Measurements from ENCODE around the gene DDX10. TPM values are rescaled to one million over a fixed set of nuclear protein-coding genes. Genes with fewer than 3 reads are reported as not detected.

The DDX10 gene
- total and polyA plus RNA-seq, 10 donors = 17.5 to 39.3 (median 23.0) TPM

- no peak for TF ChIP-seq CTCF (IDR thresholded peaks at IDR 0.05 in 8 of 11, conservative IDR thresholded peaks at IDR 0.05 in 3 of 11)
- TF ChIP-seq POLR2A (IDR thresholded peaks at IDR 0.05) = no peak
- intact Hi-C loops (cut with DNase I; ENCODE audit: low total_unique reads) = no loop called here
- no peaks in the 10 kb centered on the region for H3K4me1 ChIP-seq
- no peak overlapping the region for H3K4me3 ChIP-seq
- H3K9me3 ChIP-seq = no peaks in the 10 kb centered on the region
- no peak overlapping the region for H3K27ac ChIP-seq
- H3K36me3 ChIP-seq = no peaks in the 10 kb centered on the region
- WGBS, 5 donors = 57 to 88% (median 73%) methylated on average over 4 of the region's 4 CpGs
- H3K27me3 ChIP-seq (replicated peaks in 1 of 7) = no peaks in the 10 kb centered on the region
- DNase-seq = no peak
Measured at GRCh38 chr11:108959105-108959761, 294.4 kb downstream of the DDX10 start.

- Histone ChIP-seq H3K27ac (no peak overlapping the region), H3K36me3 (no peaks in the 10 kb centered on the region), H3K4me3 (no peak overlapping the region), H3K27me3 (replicated peaks in 1 of 7) (no peaks in the 10 kb centered on the region), H3K9me3 (no peaks in the 10 kb centered on the region), H3K4me1 (no peaks in the 10 kb centered on the region)
- intact Hi-C loops (cut with DNase I; ENCODE audit: low total_unique reads) = no loop called here
- DNase-seq = no peak
- TF ChIP-seq POLR2AphosphoS5 (IDR thresholded peaks at IDR 0.05) (no peak), POLR2A (IDR thresholded peaks at IDR 0.05) (no peak), CTCF (IDR thresholded peaks at IDR 0.05 in 8 of 11, conservative IDR thresholded peaks at IDR 0.05 in 3 of 11) (no peak)
- 84 to 96% (median 89%) methylated on average over 3 of the region's 3 CpGs for WGBS, 5 donors
Measured at GRCh38 chr11:108959874-108960273, 295.0 kb downstream of the DDX10 start.

GRCh38 chr11:108960501-108960900 is 295.6 kb downstream of the DDX10 start:
- intact Hi-C loops (cut with DNase I; ENCODE audit: low total_unique reads) = no loop called here
- Histone ChIP-seq H3K4me3 (no peak overlapping the region), H3K36me3 (no peaks in the 10 kb centered on the region), H3K27me3 (replicated peaks in 1 of 7) (no peaks in the 10 kb centered on the region), H3K9me3 (no peaks in the 10 kb centered on the region), H3K4me1 (no peaks in the 10 kb centered on the region), H3K27ac (no peak overlapping the region)
- 66 to 97% (median 86%) methylated on average over 5 of the region's 5 CpGs for WGBS, 5 donors
- TF ChIP-seq POLR2AphosphoS5 (IDR thresholded peaks at IDR 0.05) (no peak), POLR2A (IDR thresholded peaks at IDR 0.05) (no peak), CTCF (IDR thresholded peaks at IDR 0.05 in 8 of 11, conservative IDR thresholded peaks at IDR 0.05 in 3 of 11) (no peak)
- no peak for DNase-seq

GRCh38 chr11:108961095-108961494 is 296.2 kb downstream of the DDX10 start:
- no peaks in the 10 kb centered on the region for H3K36me3 ChIP-seq
- intact Hi-C loops (cut with DNase I; ENCODE audit: low total_unique reads) = no loop called here
- WGBS, 5 donors = 22 to 31% (median 24%) methylated on average over 4 of the region's 4 CpGs

More at GRCh38 chr11:108961095-108961494, 296.2 kb downstream of the DDX10 start:
- Histone ChIP-seq H3K27me3 (replicated peaks in 1 of 7) (no peaks in the 10 kb centered on the region), H3K27ac (no peak overlapping the region), H3K4me1 (no peaks in the 10 kb centered on the region), H3K9me3 (no peaks in the 10 kb centered on the region), H3K4me3 (no peak overlapping the region)
- DNase-seq = no peak
- no peak for TF ChIP-seq CTCF (IDR thresholded peaks at IDR 0.05 in 8 of 11, conservative IDR thresholded peaks at IDR 0.05 in 3 of 11)
- no peak for TF ChIP-seq POLR2A (IDR thresholded peaks at IDR 0.05)
- no peak for TF ChIP-seq POLR2AphosphoS5 (IDR thresholded peaks at IDR 0.05)

Measured in spleen (tissue), 11 donors.